HG03571 (cell line): ENCODE results near the gene FGFR3.

Experiments
- ATAC-seq: cut with Tn5 transposase; IDR thresholded peaks from one replicate; pipeline ENCODE4 v1.9.1; 2021; ENCODE audit not compliant: unreplicated experiment

The FGFR3 gene

GRCh38 chr4:1792832-1793495, at the start of gene FGFR3:
TSS of gene FGFR3 (plus strand) at chr4:1793293. CDS start at chr4:1793935, 642 bp downstream.
- ATAC-seq, result no peak

- ATAC-seq, result no peak
Measured at GRCh38 chr4:1743551-1743950, 49.5 kb upstream of the FGFR3 start.

DNA sequence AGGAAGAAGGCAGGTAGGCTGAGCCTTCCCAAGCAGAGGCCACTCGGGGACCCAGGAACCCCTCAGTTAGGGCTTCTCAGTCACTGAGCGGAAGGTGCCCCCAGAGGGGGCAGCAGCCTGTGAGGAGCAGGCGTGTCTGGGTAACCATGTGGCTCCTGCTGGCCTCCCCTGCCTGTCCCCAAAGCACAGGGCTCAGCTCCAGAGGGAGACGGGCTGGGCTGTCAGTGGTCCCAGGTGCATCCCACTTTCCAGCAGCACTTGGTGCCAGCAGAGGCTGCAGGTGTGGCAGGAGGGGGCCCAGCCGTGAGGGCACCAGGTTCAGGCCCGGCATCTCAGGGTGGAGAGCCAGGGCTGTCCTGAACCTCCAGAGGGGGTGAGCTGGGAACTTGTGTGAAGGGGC, 49.1 kb upstream of the FGFR3 start:
- no peak for ATAC-seq

DNA sequence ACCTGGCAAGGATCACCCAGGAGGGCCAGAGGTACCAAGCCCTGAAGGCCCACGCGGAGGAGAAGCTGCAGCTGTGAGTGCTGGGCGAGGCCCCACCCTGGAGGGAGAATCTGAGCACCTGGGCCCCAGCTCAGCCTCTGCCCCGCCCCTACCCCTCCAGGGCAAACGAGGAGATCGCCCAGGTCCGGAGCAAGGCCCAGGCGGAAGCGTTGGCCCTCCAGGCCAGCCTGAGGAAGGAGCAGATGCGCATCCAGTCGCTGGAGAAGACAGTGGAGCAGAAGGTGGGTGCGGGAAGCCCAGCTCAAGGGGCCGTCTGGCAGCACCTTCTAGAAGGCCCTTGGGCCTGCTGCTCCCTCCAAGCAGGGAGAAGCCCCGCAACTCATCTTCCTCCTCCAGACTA, 48.5 kb upstream of the FGFR3 start:
- no peak for ATAC-seq

- no peak for ATAC-seq
Measured at GRCh38 chr4:1745165-1745564, 47.9 kb upstream of the FGFR3 start.

DNA sequence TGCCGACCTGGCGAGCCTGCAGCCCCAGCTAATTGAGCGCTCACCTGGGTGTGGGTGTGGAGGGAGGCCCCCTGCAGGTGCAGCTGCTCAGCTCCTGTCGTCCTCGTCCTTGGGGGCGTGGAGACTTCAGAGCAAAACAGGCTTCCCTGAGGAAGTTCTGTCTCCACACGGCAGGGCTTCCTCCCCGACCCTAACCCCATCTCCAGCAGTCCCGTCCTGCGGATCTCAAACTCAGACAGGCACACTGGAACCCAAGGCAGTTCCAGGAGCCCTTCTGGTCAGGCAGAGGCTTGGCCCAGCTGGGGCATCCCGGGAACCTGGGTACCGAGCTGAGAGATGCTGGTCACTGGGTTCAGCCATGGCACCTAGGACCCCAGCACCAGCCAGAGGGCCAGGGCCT, 47.4 kb upstream of the FGFR3 start:
- ATAC-seq, result no peak

GRCh38 chr4:1746265-1746691, 46.8 kb upstream of the FGFR3 start:
- peak; percentile 63 for ATAC-seq

- ATAC-seq, result no peak
Measured at GRCh38 chr4:1746919-1747602, 46.0 kb upstream of the FGFR3 start.

DNA sequence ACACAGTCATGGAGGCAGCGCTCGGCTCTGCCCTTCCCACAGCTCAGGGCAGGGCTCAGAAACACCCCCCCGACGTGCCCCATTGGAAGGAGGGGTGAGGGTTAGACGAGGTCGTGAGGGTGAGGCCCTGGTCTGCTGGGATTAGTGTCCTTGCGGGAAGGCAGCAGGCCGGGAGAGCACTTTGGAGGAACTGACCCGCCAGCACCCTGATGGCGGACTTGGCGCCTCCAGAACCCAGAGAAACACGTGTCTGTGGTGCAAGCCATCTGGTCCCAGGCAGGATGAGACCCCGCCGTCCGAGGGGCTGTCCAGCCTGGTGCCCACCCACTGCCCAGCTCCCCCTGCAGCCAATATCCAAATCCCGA, 45.5 kb upstream of the FGFR3 start:
- no peak for ATAC-seq

DNA sequence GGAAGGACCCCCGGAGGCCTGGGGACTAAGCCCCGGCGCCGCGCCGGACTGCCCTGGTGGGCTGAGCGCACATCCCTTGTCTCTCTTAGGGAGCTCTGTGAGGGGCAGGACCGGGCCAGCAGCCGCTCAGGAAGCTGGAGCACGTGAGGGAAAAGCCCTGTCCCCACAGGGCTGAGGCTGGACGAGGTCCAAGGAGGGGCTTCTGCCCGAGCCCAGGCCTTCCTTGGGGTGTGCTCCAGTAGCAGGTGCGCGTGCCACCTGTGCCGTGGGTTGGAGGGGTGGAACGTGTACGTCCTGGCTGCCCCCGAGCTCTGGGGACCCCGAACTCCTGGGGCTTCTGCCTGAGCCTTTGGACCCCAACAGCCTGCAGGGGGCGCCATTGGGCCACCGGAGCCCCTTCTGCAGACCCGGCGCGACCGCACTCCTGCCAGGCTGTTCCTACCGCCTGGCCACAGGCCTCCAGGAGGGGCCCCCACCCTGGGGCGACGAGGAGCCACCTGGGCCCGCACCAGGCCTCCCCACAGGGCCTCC, 44.6 kb upstream of the FGFR3 start:
- no peak for ATAC-seq

- ATAC-seq, result no peak
Measured at GRCh38 chr4:1749370-1749769, 43.7 kb upstream of the FGFR3 start.

DNA sequence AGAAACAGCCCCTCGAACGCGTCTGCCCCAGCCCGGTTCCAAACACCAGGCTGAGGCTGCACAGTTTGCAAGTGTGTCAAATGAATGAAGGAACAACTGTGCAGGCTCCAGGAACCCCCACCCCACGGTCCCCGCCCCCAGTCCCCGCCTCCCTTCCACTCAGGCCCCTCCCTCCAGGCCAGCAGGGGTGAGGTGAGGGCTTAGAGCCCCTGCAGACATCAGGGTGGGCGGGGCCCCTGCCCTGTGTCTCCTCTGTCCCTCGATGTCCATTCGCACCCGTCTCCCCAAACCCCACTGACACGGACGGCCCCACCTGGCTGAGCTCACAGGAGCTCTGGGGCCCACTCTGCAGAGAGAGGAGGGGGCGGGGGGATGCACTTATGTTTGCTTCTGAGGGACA, 43.3 kb upstream of the FGFR3 start:
- ATAC-seq, result no peak

DNA sequence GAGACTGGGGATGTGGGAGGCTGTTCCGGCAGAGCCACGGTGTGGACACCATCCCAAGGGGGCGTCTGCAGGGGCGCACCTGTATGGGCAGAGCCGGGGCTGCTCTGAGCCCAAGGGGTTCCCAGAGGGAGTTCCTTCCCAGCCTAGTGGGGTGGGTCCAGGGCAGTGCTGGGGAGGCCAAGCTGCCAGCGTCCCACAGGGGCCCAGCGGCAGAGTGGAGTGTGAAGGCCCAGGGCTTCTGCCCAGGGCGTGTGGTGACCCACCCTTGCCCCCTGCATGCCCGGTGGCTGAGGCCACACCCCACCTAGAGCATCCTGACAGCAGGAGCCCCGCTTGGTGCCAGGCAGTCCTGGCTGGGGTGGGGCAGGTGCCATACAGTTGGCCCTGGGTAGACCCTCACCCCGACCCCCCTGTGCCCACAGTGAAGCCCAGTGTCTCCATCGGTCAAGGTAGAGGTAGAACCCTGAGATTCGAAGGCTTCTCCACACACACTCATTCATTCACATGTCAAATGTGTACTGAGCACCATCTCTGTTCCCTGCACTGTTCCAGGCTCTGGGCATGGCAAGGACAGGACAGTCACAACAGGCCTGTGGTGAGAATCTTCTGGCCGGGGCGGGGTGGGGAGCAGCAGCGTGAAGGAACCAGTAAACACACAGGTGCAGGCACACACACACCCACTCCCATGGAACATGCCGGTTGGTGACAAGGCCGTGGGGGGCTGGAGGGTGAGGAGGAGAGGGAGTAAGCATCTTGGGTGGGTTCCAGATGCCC, 42.5 kb upstream of the FGFR3 start:
- ATAC-seq, result no peak

DNA sequence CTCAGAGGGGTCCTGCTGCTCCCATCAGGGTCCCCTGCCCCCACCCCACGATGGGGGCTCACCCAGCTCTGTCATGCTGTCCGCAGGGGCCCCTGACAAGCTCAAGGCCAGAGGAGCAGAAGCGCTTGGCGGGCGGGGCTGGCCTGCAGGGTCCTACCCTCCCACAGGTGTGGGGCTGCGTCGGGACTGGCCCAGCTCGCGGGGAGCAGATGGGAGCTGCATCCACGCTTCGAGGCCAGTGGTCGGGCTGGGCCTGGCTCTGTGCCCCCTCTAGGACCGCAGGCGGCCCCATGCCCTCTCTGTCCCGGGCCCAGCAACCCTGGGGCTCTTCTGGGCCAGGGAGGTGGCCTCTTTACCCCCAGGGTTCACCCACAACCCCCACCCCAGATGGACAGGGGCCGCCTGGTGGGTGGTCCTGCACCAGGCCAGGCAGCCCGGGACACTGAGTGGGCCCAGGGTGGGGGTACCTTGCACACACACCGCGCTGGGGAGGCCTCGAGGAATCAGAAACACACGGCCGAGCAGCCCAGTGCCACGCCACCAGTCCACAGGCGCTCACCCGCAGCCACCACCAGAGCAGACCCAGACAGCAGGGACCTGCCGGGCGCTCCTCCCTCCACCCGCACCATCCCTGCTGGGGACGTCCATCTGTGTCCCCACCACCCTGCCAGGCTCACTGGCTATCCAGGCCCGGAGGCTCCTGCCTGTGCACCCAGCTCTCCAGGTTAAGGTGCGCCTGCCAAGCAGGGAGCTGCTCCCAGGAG, 41.8 kb upstream of the FGFR3 start:
- no peak for ATAC-seq

DNA sequence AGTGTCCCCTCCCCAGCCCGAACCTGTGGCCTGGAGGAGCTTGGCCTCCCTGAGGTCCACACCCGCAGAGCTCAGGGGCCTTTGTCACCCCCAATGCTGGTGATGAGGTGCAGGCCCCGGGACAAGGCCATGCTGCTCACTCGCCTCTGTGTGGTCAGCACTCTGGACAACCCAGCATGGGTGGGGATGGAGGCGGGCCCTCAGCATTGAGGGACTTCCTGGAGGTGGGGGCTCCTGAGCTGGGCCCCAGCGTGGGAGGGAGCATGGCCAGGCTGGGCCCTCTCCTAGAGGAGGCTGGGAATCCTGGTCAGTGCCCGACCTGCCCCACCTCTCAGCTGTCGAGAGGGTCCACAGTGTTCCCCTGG, 41.2 kb upstream of the FGFR3 start:
- ATAC-seq, result no peak

GRCh38 chr4:1752284-1753041, 40.6 kb upstream of the FGFR3 start:
- no peak for ATAC-seq

GRCh38 chr4:1753294-1753696, 39.8 kb upstream of the FGFR3 start:
- ATAC-seq, result no peak

- ATAC-seq, result no peak
Measured at GRCh38 chr4:1753697-1754311, 39.3 kb upstream of the FGFR3 start.

DNA sequence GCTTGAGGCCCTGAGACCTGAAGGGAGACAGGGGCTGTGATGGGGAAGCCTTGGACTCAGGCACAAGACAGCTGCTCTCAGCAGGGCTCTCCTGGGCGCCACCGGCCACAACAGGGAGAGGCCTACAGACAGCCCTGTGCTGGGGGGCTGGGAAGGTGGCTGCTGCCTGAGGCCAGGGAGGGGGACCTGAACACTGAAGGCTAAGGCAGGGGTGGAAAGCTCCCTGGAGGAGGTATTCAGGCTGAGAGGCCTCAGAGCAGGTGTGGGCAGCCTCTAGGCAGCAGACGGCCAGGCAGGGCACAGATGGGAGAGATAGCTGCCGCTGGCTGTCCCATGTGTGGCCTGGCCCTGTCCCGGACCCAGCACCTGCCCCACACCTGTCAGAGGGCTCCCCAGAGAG, 38.8 kb upstream of the FGFR3 start:
- no peak for ATAC-seq

DNA sequence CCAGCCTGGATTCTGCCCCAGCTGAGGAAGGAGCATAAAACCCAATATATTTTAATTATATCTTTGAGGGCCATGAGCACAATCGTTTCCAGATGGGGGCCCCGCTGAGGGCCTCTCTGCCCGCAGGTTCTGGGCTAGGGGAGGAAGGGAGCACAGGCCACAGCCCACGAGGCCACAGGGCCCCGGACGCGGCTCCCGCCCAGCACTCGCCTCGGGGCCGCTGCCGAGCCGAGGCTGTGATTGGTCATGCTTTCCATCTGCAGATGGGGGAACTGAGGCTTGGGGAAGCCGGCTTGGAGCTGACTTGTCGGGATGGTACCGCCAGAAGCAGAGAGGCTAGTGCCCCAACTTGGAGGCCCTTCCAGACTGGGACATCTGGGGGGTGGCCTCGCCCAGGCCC, 37.8 kb upstream of the FGFR3 start:
- ATAC-seq, result no peak
